T-helper 2 cell treated with Interferon-gamma antibody and Interleukin-4, amounts not matched to agents 5 μg/mL and 100 μg/mL, for 36 hours (primary cell): ENCODE measurements around the gene TLDC2.
"Not testable (repeated sequence)": the region's sequence is repeated elsewhere in the genome, so short reads cannot be mapped to it uniquely, and the experiment has no call there.

Experiments
- DNase-seq: peaks from one replicate; pipeline ENCODE4 v3.0.0; 2021; ENCODE audit warnings: low spot score
- H3K27ac Mint-ChIP-seq: one replicate; pipeline ENCODE4 v1.8.0; 2021; ENCODE audit warnings: mild to moderate bottlenecking, mixed read lengths
- H3K27me3 Mint-ChIP-seq: one replicate; pipeline ENCODE4 v1.8.0; 2021; ENCODE audit warnings: low read depth, mixed read lengths
- H3K36me3 Mint-ChIP-seq: one replicate; pipeline ENCODE4 v1.8.0; 2021; ENCODE audit warnings: low read depth, mixed read lengths
- H3K4me1 Mint-ChIP-seq: one replicate; pipeline ENCODE4 v1.8.0; 2021; ENCODE audit warnings: low read depth, mixed read lengths
- H3K4me3 Mint-ChIP-seq: one replicate; pipeline ENCODE4 v1.8.0; 2022; ENCODE audit warnings: mild to moderate bottlenecking, moderate library complexity, mixed read lengths
- H3K9me3 Mint-ChIP-seq: one replicate; pipeline ENCODE4 v1.8.0; 2021; ENCODE audit warnings: mixed read lengths

TLDC2 gene

GRCh38 chr20:36888880-36889516, 13.1 kb downstream of the TLDC2 start:
- Mint-ChIP-seq H3K9me3 (no peaks in the 10 kb centered on the region), H3K4me3 (no peak overlapping the region), H3K36me3 (peaks cover 42% of the 10 kb centered on the region), H3K4me1 (peaks cover 6% of the 10 kb centered on the region), H3K27ac (no peak overlapping the region), H3K27me3 (no peaks in the 10 kb centered on the region)
- no peak for DNase-seq

GRCh38 chr20:36890586-36890985, 14.6 kb downstream of the TLDC2 start:
- no peak overlapping the region for H3K4me3 Mint-ChIP-seq
- no peaks in the 10 kb centered on the region for H3K27me3 Mint-ChIP-seq
- peaks cover 8% of the 10 kb centered on the region for H3K4me1 Mint-ChIP-seq
- peaks cover 51% of the 10 kb centered on the region for H3K36me3 Mint-ChIP-seq
- H3K27ac Mint-ChIP-seq = no peak overlapping the region
- DNase-seq = no peak
- H3K9me3 Mint-ChIP-seq = no peaks in the 10 kb centered on the region

- H3K4me1 Mint-ChIP-seq = peaks cover 8% of the 10 kb centered on the region
- H3K9me3 Mint-ChIP-seq = no peaks in the 10 kb centered on the region
- peaks cover 53% of the 10 kb centered on the region for H3K36me3 Mint-ChIP-seq
- no peak overlapping the region for H3K4me3 Mint-ChIP-seq
- DNase-seq = no peak
- no peak overlapping the region for H3K27ac Mint-ChIP-seq
- H3K27me3 Mint-ChIP-seq = no peaks in the 10 kb centered on the region
Observed at GRCh38 chr20:36891211-36891610, 15.3 kb downstream of the TLDC2 start.

- H3K27ac Mint-ChIP-seq = no peak overlapping the region
- H3K27me3 Mint-ChIP-seq = no peaks in the 10 kb centered on the region
- no peak overlapping the region for H3K4me3 Mint-ChIP-seq
- H3K9me3 Mint-ChIP-seq = no peaks in the 10 kb centered on the region
- DNase-seq = no peak
- peaks cover 3% of the 10 kb centered on the region for H3K4me1 Mint-ChIP-seq
- peaks cover 63% of the 10 kb centered on the region for H3K36me3 Mint-ChIP-seq
Observed at GRCh38 chr20:36893801-36894200, 17.9 kb downstream of the TLDC2 start.

GRCh38 chr20:36895036-36895435, 19.1 kb downstream of the TLDC2 start:
- H3K4me1 Mint-ChIP-seq = peaks cover 3% of the 10 kb centered on the region
- H3K36me3 Mint-ChIP-seq = peaks cover 65% of the 10 kb centered on the region
- peak; percentile 10 for DNase-seq
- peak overlapping the region; percentile 64 for H3K27ac Mint-ChIP-seq
- H3K9me3 Mint-ChIP-seq = no peaks in the 10 kb centered on the region
- no peak overlapping the region for H3K4me3 Mint-ChIP-seq
- H3K27me3 Mint-ChIP-seq = no peaks in the 10 kb centered on the region

GRCh38 chr20:36904690-36905089, 28.8 kb downstream of the TLDC2 start:
- no peak for DNase-seq
- Mint-ChIP-seq H3K4me3 (peak overlapping the region; percentile 59), H3K27me3 (no peaks in the 10 kb centered on the region), H3K9me3 (no peaks in the 10 kb centered on the region), H3K27ac (peak overlapping the region; percentile 83), H3K4me1 (peaks cover 11% of the 10 kb centered on the region), H3K36me3 (peaks cover 55% of the 10 kb centered on the region)

GRCh38 chr20:36905566-36905965, 29.6 kb downstream of the TLDC2 start:
- H3K27me3 Mint-ChIP-seq, DNase-seq, H3K4me3 Mint-ChIP-seq, H3K9me3 Mint-ChIP-seq: not testable (repeated sequence)
- Mint-ChIP-seq H3K4me1 (peaks cover 11% of the 10 kb centered on the region), H3K27ac (peak overlapping the region; percentile 65), H3K36me3 (peaks cover 55% of the 10 kb centered on the region)

- H3K9me3 Mint-ChIP-seq, H3K4me3 Mint-ChIP-seq, H3K27me3 Mint-ChIP-seq, DNase-seq: not testable (repeated sequence)
- H3K36me3 Mint-ChIP-seq = peaks cover 53% of the 10 kb centered on the region
- peak overlapping the region; percentile 65 for H3K27ac Mint-ChIP-seq
- peaks cover 11% of the 10 kb centered on the region for H3K4me1 Mint-ChIP-seq
Observed at GRCh38 chr20:36906086-36906485, 30.1 kb downstream of the TLDC2 start.

GRCh38 chr20:36908603-36909002, 32.7 kb downstream of the TLDC2 start:
- Mint-ChIP-seq H3K27me3 (no peaks in the 10 kb centered on the region), H3K4me3 (no peak overlapping the region), H3K9me3 (no peaks in the 10 kb centered on the region), H3K27ac (no peak overlapping the region), H3K4me1 (peaks cover 11% of the 10 kb centered on the region), H3K36me3 (peaks cover 52% of the 10 kb centered on the region)
- no peak for DNase-seq

- H3K36me3 Mint-ChIP-seq = peaks cover 49% of the 10 kb centered on the region
- no peaks in the 10 kb centered on the region for H3K27me3 Mint-ChIP-seq
- no peaks in the 10 kb centered on the region for H3K9me3 Mint-ChIP-seq
- H3K27ac Mint-ChIP-seq = no peak overlapping the region
- no peak for DNase-seq
- H3K4me1 Mint-ChIP-seq = peaks cover 4% of the 10 kb centered on the region
- no peak overlapping the region for H3K4me3 Mint-ChIP-seq
Observed at GRCh38 chr20:36916199-36916598, 40.3 kb downstream of the TLDC2 start.

- DNase-seq = no peak
- H3K4me3 Mint-ChIP-seq = no peak overlapping the region
- H3K36me3 Mint-ChIP-seq = peaks cover 43% of the 10 kb centered on the region
- no peaks in the 10 kb centered on the region for H3K27me3 Mint-ChIP-seq
- no peaks in the 10 kb centered on the region for H3K9me3 Mint-ChIP-seq
- no peak overlapping the region for H3K27ac Mint-ChIP-seq
- peaks cover 4% of the 10 kb centered on the region for H3K4me1 Mint-ChIP-seq
Observed at GRCh38 chr20:36917240-36917639, 41.3 kb downstream of the TLDC2 start.

GRCh38 chr20:36917943-36918342, 42.0 kb downstream of the TLDC2 start:
- no peak overlapping the region for H3K4me3 Mint-ChIP-seq
- H3K4me1 Mint-ChIP-seq = peaks cover 4% of the 10 kb centered on the region
- no peaks in the 10 kb centered on the region for H3K9me3 Mint-ChIP-seq
- no peak for DNase-seq
- H3K27me3 Mint-ChIP-seq = no peaks in the 10 kb centered on the region
- no peak overlapping the region for H3K27ac Mint-ChIP-seq
- peaks cover 45% of the 10 kb centered on the region for H3K36me3 Mint-ChIP-seq

- no peaks in the 10 kb centered on the region for H3K27me3 Mint-ChIP-seq
- H3K27ac Mint-ChIP-seq = peak overlapping the region; percentile 55
- no peaks in the 10 kb centered on the region for H3K9me3 Mint-ChIP-seq
- H3K4me1 Mint-ChIP-seq = peaks cover 4% of the 10 kb centered on the region
- H3K36me3 Mint-ChIP-seq = peaks cover 47% of the 10 kb centered on the region
- DNase-seq = no peak
- no peak overlapping the region for H3K4me3 Mint-ChIP-seq
Observed at GRCh38 chr20:36919715-36920333, 43.9 kb downstream of the TLDC2 start.

GRCh38 chr20:36920334-36920730, 44.4 kb downstream of the TLDC2 start:
- Mint-ChIP-seq H3K4me1 (peaks cover 4% of the 10 kb centered on the region), H3K36me3 (peaks cover 46% of the 10 kb centered on the region), H3K27me3 (no peaks in the 10 kb centered on the region), H3K4me3 (no peak overlapping the region), H3K27ac (no peak overlapping the region), H3K9me3 (no peaks in the 10 kb centered on the region)
- no peak for DNase-seq
